GM12891 (cell line): ENCODE results near the gene CRADD.

Experiments used
- DNase-seq: peaks from one replicate; pipeline ENCODE4 v3.0.0; 2011; ENCODE audit warnings: low spot score; ENCODE audit not compliant: insufficient read length
- FAIRE-seq: peaks from 2 replicates; lab custom pipeline; 2011; peaks lifted over from hg19 to GRCh38; lab: Jason Lieb, UNC
- PAX5 ChIP-seq: IDR thresholded peaks from 2 replicates; pipeline ENCODE4 v1.6.1; 2011; ENCODE audit warnings: low read length, moderate library complexity, mild to moderate bottlenecking; ENCODE audit not compliant: insufficient read depth, severe bottlenecking
- POLR2A ChIP-seq: IDR thresholded peaks from 2 replicates; pipeline ENCODE4 v1.6.1; 2011; ENCODE audit warnings: low read depth, low read length, control low read depth
- POLR2AphosphoS5 ChIP-seq: IDR thresholded peaks from 2 replicates; pipeline ENCODE4 v1.6.1; 2011; ENCODE audit warnings: low read depth, low read length, control low read depth
- POU2F2 ChIP-seq: IDR thresholded peaks from 2 replicates; pipeline ENCODE4 v1.6.1; 2011; ENCODE audit warnings: low read depth, mild to moderate bottlenecking, control low read depth, low read length, moderate library complexity
- SPI1 ChIP-seq: IDR thresholded peaks from 2 replicates; pipeline ENCODE4 v1.6.1; 2011; ENCODE audit warnings: low read depth, low read length, control low read depth
- TAF1 ChIP-seq: IDR thresholded peaks from 2 replicates; pipeline ENCODE4 v1.6.1; 2011; ENCODE audit warnings: low read depth, low read length, control low read depth

Gene CRADD

DNA sequence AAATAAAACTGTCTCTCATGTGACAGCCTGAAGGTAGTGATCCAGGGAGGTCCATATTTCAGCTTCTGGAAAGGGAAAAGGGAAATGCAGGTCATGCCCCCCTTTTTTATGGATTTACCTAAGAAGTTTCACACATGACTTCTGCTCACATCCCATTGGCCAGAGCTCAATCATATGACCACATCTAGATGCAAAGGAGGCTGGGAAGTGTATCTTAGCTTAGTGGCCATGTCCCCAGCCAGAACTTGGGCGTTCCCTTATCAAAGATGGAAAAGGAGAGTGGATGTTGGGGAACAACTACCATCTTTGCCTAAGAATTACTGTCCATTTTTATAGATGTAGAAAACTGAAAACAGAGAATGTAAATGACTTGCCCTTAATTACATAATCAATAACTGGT lies 26.5 kb upstream of the CRADD start:
- TF ChIP-seq POU2F2 = no peak
- no peak for TF ChIP-seq POLR2AphosphoS5
- no peak for TF ChIP-seq PAX5
- no peak for DNase-seq
- FAIRE-seq = no peak

DNA sequence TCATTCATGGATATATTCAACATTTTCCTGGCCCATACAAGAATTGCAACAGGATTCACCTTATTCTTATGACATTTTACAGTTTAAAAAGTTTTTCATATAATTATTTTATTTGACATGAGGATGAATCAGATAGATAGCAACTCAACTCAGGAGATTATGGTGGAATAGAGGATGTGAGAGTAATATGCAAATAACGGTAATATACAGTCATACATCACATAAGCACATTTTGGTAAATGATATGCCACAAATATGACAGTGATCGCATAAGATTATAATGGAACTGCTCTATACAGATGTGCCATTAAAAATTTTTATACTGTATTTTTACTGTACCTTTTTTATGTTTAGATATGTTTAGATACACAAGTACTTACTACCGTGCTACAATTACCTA lies 24.1 kb upstream of the CRADD start:
- no peak for FAIRE-seq
- no peak for DNase-seq
- TF ChIP-seq POLR2AphosphoS5 (no peak), POLR2A (no peak), TAF1 (no peak), SPI1 (peak; percentile 76)

DNA sequence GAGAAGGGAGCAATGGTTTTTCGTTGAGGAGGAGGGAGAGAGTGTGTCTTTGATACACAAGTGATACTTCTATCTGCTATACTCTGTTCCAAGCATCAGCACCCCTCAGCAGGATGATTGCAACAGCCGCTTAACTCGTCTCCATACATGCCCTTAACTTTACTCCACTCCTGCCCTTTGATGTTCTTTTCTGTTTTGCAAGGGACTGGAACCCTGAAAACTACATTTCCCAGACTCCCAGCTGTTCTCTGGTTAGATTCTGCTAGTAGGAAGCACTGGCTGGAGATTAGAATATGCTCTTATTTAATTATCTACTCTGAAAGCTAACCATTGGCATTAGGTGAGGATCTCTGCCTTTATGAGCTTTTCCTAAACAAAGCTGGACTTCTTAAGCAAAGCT lies 23.5 kb upstream of the CRADD start:
- no peak for TF ChIP-seq PAX5
- TF ChIP-seq POLR2A = no peak
- TF ChIP-seq POLR2AphosphoS5 = no peak
- no peak for TF ChIP-seq POU2F2
- no peak for TF ChIP-seq SPI1
- TF ChIP-seq TAF1 = no peak
- DNase-seq (no peak), FAIRE-seq (no peak)

DNA sequence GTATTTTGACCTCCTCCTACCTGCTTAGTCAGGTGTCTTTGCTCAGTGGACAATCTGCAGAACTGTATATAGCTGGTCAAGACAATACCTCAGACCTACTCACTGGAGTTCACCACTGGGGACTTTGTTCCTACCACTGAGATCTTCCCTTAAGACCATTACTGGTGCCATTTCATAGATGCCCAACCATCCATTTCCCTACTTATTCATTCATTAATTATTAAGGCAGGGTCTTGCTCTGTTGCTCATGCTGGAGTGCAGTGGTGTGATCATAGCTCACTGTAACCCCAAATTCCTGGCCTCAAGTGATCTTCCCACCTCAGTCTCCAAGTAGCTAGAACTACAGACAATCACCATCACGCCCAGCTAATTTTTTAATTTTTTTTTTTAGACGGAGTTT lies 22.8 kb upstream of the CRADD start:
- no peak for TF ChIP-seq POLR2AphosphoS5
- TF ChIP-seq POU2F2 = no peak
- TF ChIP-seq SPI1 = no peak
- no peak for TF ChIP-seq POLR2A
- TF ChIP-seq PAX5 = no peak
- TF ChIP-seq TAF1 = no peak
- DNase-seq (no peak), FAIRE-seq (no peak)

DNA sequence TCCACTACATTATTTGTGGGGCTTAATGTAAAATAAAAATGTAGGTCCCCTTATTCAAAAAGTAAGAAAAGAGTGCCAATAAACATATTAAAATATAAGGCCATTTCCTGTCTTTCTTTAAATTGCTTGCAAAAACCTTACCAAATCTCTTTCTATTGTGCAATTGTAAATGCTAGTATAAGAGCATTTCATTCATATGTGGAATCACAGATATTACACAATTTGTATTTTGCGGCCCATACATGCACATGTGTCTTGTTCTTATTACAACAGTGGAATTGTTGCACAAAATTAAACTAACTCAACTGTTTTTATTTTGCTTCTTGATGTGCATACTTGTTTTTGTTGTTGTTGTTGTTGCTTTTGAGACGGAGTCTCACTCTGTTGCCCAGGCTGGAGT lies 20.1 kb upstream of the CRADD start:
- DNase-seq (no peak), FAIRE-seq (no peak)
- no peak for TF ChIP-seq PAX5
- no peak for TF ChIP-seq POLR2AphosphoS5
- no peak for TF ChIP-seq POLR2A
- TF ChIP-seq POU2F2 = no peak
- TF ChIP-seq TAF1 = no peak
- TF ChIP-seq SPI1 = no peak

DNA sequence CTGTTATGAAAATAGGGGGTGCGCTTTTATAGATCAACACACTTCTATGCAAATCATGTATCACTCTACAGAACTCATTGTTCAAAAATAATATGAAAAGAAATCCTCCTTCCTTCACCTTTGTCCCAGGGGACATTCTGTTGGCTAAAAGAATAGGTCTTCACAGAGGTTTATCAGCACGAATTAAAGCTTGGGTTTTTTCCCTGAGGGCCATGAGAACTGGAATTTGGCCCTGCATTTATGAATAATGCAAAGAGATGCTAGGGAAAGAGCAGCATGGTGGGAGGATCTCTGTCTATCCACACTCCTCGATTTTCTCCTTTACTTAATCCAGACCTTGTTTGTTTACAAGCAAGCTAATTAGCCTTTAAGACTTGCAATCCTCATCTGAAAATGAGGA lies 16.2 kb upstream of the CRADD start:
- FAIRE-seq (no peak), DNase-seq (no peak)
- TF ChIP-seq SPI1 = no peak
- no peak for TF ChIP-seq POLR2AphosphoS5
- no peak for TF ChIP-seq POLR2A
- TF ChIP-seq POU2F2 = no peak
- no peak for TF ChIP-seq PAX5
- no peak for TF ChIP-seq TAF1

DNA sequence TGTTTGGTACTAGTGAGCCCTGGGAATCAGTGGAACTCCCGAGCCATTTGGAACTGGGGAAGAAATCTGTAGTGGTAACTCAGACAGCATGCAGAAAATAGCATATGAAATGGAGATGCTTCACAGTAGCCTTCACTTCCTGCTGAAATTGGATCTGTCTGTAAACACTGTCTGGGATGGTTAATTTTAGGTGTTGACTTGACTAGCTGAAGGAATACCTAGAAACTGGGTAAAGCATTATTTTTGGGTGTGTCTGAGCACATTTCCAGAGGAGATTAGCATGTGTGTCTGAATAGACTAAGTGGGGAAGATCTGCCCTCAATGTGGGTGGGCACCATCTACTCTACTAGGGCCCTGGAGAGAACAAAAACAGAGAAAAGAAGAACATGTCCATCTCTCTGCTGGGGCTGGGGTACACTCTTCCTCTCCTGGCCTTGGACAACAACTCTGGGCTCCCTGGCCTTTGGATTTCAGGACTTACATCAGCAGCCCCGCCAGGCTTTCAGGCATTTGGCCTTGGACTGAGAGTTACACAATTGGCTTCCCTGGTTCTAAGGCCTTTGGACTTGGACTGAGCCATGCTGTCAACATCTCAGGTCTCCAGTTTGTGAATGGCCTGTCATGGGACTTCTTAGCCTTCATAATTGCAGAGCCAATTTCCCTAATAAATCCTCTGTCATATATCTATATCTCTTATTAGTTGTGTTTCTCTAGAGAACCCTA lies 14.0 kb upstream of the CRADD start:
- TF ChIP-seq TAF1 = no peak
- no peak for TF ChIP-seq SPI1
- no peak for TF ChIP-seq POU2F2
- TF ChIP-seq PAX5 = no peak
- TF ChIP-seq POLR2AphosphoS5 = no peak
- TF ChIP-seq POLR2A = no peak
- no peak for DNase-seq
- FAIRE-seq = no peak

DNA sequence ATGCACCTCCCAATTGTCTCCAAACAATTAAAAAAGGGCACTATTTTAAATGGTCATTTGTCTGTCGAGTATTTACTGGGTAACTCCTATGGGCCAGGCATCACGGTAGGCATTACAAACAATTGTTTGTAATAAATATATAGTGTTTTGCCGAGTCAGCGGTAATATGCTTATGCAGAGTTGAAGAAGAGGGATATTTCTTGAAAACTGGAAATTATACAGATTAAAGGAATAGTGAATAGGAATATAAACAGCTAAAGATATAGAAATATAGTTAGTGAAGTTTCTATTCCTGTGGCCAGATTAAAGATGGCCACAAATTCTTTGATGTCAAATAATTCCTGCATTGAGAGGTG lies 13.5 kb upstream of the CRADD start:
- no peak for TF ChIP-seq SPI1
- TF ChIP-seq PAX5 = no peak
- TF ChIP-seq TAF1 = no peak
- TF ChIP-seq POLR2AphosphoS5 = no peak
- TF ChIP-seq POU2F2 = no peak
- no peak for TF ChIP-seq POLR2A
- no peak for DNase-seq
- FAIRE-seq = no peak

DNA sequence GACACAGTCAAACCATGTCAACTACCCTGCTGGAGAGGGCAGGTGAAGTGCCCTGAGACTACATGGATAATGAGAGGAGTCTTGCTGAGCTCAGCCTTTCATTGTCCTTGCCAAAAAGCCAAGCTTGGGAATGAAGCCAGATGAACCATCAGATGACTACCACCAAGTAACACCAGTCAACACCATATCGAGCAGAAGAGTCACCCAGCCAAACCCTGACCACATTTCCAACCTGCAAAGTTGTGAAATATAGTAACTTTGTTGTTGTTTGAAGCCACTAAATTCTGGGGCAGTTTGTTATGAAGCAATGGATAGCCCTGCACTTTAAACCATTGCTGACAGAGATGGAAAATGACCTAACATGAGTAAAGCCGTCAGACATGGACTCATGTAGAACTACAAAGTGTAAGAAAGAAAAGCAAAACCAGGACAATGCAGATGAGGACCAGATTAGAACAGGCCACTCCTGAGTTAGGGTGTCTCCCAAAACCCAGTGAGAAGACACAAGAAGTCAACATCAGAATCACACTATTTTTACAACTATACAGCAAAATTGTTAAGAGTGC lies 12.5 kb upstream of the CRADD start:
- FAIRE-seq (no peak), DNase-seq (no peak)
- TF ChIP-seq PAX5 (no peak), POU2F2 (no peak), TAF1 (no peak), SPI1 (no peak), POLR2A (no peak), POLR2AphosphoS5 (no peak)

DNA sequence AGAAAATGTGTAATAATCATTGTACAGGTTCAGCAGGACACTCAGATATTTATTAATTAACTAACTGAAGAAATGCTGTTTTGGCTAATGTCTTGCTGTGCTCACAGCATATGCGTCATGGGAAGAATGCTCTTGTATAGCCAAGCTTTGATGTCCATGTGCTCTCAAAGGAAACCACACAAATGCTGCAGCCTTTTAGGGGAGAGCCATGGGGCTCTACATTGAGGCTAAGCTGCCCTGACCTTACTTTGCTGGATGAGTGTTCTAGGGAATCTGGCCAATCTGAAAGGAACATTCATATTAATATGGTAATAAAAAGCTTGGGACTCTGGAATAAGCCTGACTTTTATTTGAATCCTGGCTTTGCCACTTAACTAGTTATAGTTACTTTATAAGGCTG lies 9.5 kb upstream of the CRADD start:
- TF ChIP-seq POLR2A (no peak), TAF1 (no peak), POLR2AphosphoS5 (no peak), PAX5 (no peak), SPI1 (no peak), POU2F2 (no peak)
- DNase-seq (no peak), FAIRE-seq (no peak)
